ENCODE measurements around the gene SLC44A3.

GRCh38 chr1:94825936-94826335 lies 5.8 kb downstream of the SLC44A3 start:
- TF ChIP-seq, protein P1, sequence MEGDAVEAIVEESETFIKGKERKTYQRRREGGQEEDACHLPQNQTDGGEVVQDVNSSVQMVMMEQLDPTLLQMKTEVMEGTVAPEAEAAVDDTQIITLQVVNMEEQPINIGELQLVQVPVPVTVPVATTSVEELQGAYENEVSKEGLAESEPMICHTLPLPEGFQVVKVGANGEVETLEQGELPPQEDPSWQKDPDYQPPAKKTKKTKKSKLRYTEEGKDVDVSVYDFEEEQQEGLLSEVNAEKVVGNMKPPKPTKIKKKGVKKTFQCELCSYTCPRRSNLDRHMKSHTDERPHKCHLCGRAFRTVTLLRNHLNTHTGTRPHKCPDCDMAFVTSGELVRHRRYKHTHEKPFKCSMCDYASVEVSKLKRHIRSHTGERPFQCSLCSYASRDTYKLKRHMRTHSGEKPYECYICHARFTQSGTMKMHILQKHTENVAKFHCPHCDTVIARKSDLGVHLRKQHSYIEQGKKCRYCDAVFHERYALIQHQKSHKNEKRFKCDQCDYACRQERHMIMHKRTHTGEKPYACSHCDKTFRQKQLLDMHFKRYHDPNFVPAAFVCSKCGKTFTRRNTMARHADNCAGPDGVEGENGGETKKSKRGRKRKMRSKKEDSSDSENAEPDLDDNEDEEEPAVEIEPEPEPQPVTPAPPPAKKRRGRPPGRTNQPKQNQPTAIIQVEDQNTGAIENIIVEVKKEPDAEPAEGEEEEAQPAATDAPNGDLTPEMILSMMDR (IDR thresholded peaks at IDR 0.05) = no peak
- TF ChIP-seq POLR2A (IDR thresholded peaks at IDR 0.05) = no peak
